ENCODE data around the gene CPSF7. TPM values are rescaled to one million over a fixed set of nuclear protein-coding genes. Genes with fewer than 3 reads are reported as not detected.

CPSF7 gene
- total RNA-seq, 1 experiment from 2014 or later = 145 TPM

GRCh38 chr11:61460986-61461385 is 31.2 kb upstream of the CPSF7 start:
- Histone ChIP-seq H3K18ac (ENCODE audit: insufficient read length, low read depth, low read length) (no peak overlapping the region), H3K56ac (ENCODE audit: insufficient read length, low read depth, low read length) (no peak overlapping the region), H3K79me2 (ENCODE audit: insufficient read depth, low read length) (no peaks in the 10 kb centered on the region), H3K4me2 (ENCODE audit: insufficient read depth, insufficient read length, low read length) (no peak overlapping the region), H4K20me1 (ENCODE audit: control insufficient read depth, insufficient read depth, insufficient read length) (peaks cover 2% of the 10 kb centered on the region), H4K5ac (ENCODE audit: insufficient read length, low read depth, low read length) (no peak overlapping the region), H3K23ac (ENCODE audit: insufficient read length, low read depth, low read length) (no peak overlapping the region), H2BK5ac (ENCODE audit: insufficient read length, low read length) (no peak overlapping the region), H3K23me2 (ENCODE audit: insufficient read length, low read depth, low read length, poor library complexity, severe bottlenecking) (no peaks in the 10 kb centered on the region), H3K79me1 (ENCODE audit: insufficient read depth, low read depth, low read length, poor library complexity, severe bottlenecking) (no peaks in the 10 kb centered on the region), H3K4me1 (ENCODE audit: insufficient read depth, low read length) (no peaks in the 10 kb centered on the region), H2BK20ac (ENCODE audit: low read depth, low read length, poor library complexity, severe bottlenecking) (no peak overlapping the region), H2BK15ac (ENCODE audit: low read depth, low read length) (no peak overlapping the region), H3K9ac (ENCODE audit: extremely low read depth, insufficient read length, low read length) (no peak overlapping the region), H2AK5ac (ENCODE audit: insufficient read length, low read length) (no peak overlapping the region), H2AFZ (ENCODE audit: low read length) (no peak overlapping the region), H4K8ac (replicated peaks; ENCODE audit: insufficient read length, low read depth, low read length) (no peak overlapping the region), H3K27ac (ENCODE audit: insufficient read length, low read depth, low read length) (no peak overlapping the region), H4K91ac (ENCODE audit: insufficient read length, low read depth, low read length) (no peak overlapping the region), H3T11ph (ENCODE audit: low read length) (no peak overlapping the region), H2BK120ac (ENCODE audit: low read depth, low read length, poor library complexity, severe bottlenecking) (no peak overlapping the region), H3K9me3 (ENCODE audit: control insufficient read depth, low read depth, low read length) (no peaks in the 10 kb centered on the region), H3K27me3 (ENCODE audit: insufficient read depth, low read length) (no peaks in the 10 kb centered on the region), H2BK12ac (ENCODE audit: insufficient read length, low read depth, low read length) (no peak overlapping the region), H3K14ac (ENCODE audit: insufficient read depth, low read length) (no peak overlapping the region), H3K4ac (ENCODE audit: low read depth, low read length) (no peak overlapping the region)
- Mint-ChIP-seq H3K27me3 (ENCODE audit: low read depth) (no peaks in the 10 kb centered on the region), H3K27ac (peak overlapping the region in 1 of 3 experiments; percentile 52; a peak in 2 of 7 replicates), H3K4me1 (peaks cover 3 to 4% of the 10 kb centered on the region in 2 experiments; a peak in 3 of 4 replicates), H3K36me3 (ENCODE audit: insufficient read depth in 1 of 3, low read depth in 3 of 3) (peaks cover 1 to 4% (median 2%) of the 10 kb centered on the region in 3 experiments; a peak in 1 of 7 replicates), H3K4me3 (no peak overlapping the region), H3K9me3 (no peaks in the 10 kb centered on the region)
- no CpG with 5 or more reads among the region's 5 CpGs for WGBS (ENCODE audit: extremely low coverage, insufficient read length, low lambda C conversion rate)
- DNase-seq = no peak
- TF ChIP-seq CTCF (conservative IDR thresholded peaks at IDR 0.05) = peak; percentile 57
